Measurements from ENCODE around the gene DIP2A. TPM values are rescaled to one million over a fixed set of nuclear protein-coding genes. Genes with fewer than 3 reads are reported as not detected.

DIP2A gene
- total RNA-seq, 1 donor from 2014 or later = 30.5 TPM

DNA sequence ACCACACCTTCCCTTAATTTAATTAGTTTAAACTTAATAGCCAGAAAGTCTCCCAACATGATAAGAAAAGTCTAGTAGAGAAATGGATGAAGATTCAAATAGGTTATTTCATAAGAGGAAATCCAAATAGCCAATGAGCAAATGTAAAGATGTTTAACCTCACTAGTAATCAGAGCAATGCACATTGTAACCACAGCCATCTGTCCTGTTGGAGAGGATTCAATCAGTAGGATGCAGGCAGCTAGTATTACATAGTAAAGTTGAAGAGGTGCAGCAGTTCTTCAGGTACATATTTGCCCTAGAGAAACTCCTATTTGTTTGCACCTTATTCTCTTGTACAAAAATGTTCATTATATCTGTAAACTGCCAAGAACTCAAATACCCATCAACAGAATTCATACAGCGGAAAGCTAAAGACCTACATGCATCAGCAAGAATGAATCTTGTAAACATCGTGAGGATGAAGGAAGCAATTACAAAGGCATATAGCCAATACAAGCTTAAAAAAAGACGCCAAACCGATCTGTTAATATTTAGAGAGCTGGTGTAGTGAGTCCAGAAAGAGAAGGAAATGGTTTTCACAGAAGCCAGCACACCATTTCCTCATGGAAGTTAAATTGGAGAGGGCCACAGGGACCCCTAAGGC, 27.9 kb downstream of the DIP2A start:
- Mint-ChIP-seq H3K27me3 (no peaks in the 10 kb centered on the region), H3K4me3 (no peak overlapping the region), H3K27ac (no peak overlapping the region), H3K36me3 (ENCODE audit: low read depth) (peaks cover 10% of the 10 kb centered on the region), H3K4me1 (peaks cover 10% of the 10 kb centered on the region), H3K9me3 (no peaks in the 10 kb centered on the region)
- DNase-seq = no peak
- intact Hi-C loops (cut with micrococcal nuclease) = no loop called here

DNA sequence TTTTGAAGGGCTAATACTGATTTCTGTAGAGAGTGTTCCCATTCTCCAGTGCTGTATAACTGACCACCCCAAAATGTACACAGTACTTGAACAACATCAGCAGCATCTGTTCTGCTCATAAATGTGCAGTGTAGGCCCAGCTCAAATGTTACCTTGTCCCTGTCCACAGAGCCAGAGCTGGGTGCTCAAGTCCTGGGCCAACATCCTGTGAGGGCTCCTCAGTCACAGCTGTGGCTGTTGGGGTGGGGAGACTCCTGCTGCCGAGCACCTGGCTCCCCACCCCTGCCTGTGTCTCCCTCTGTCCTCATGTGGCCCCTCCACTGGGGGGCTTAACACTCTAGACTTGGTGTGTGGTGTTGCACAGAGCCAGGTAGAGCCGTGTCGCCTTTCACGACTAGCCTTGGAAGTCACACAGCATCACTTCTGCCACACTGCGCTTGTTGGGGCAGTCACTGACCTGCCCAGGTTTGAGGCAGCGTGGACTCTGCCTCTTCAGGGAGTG, 30.5 kb downstream of the DIP2A start:
- no peak for DNase-seq
- no peak overlapping the region for H3K4me3 Mint-ChIP-seq
- intact Hi-C loops (cut with micrococcal nuclease) = no loop called here
- H3K27me3 Mint-ChIP-seq = no peaks in the 10 kb centered on the region
- no peak overlapping the region for H3K27ac Mint-ChIP-seq
- no peaks in the 10 kb centered on the region for H3K9me3 Mint-ChIP-seq
- peaks cover 27% of the 10 kb centered on the region for H3K36me3 Mint-ChIP-seq (ENCODE audit: low read depth)
- H3K4me1 Mint-ChIP-seq = peaks cover 2% of the 10 kb centered on the region

DNA sequence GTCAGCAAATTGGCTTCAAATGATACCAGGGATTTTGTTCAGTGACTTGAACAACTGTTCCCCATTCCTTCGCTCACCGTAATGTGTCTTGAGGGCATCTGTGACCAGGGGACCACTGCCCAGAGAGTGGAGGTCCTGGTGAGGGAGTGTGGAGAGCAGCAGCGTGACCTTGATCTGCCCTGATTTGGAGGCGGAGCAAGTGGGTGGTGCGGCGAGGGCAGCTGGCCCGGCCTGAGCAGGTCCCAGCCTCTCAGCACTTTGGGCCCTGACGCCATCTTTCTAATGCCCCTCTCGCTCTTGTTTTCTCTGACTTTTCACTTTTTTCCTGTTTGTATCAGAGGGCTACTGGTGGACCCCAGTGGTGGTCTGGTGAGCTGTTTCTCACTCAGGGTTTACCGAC, 31.1 kb downstream of the DIP2A start:
- H3K27ac Mint-ChIP-seq = no peak overlapping the region
- intact Hi-C loops (cut with micrococcal nuclease) = no loop called here
- no peak for DNase-seq
- peaks cover 2% of the 10 kb centered on the region for H3K4me1 Mint-ChIP-seq
- H3K4me3 Mint-ChIP-seq = no peak overlapping the region
- peaks cover 29% of the 10 kb centered on the region for H3K36me3 Mint-ChIP-seq (ENCODE audit: low read depth)
- no peaks in the 10 kb centered on the region for H3K27me3 Mint-ChIP-seq
- H3K9me3 Mint-ChIP-seq = no peaks in the 10 kb centered on the region

DNA sequence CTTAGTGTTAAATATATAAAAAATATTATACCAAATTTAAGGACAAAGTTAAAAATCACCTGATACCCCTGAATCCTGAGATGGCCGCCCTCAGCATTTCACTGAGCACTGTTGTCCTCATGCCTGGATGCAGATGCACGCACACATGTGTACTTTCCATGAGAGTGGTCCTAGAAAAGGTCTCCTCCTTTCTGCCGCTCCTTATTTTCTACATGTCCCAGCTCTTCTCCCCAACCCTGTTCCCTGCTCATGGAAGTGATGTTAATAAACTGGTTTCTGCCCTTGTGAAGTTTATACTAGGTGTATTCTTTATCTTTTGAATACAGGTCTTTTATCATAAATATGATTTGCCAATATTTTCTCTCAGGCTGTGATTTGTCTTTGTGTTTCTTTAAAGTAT, 32.9 kb downstream of the DIP2A start:
- H3K27ac Mint-ChIP-seq = no peak overlapping the region
- H3K4me3 Mint-ChIP-seq = no peak overlapping the region
- no peaks in the 10 kb centered on the region for H3K27me3 Mint-ChIP-seq
- no peak for DNase-seq
- peaks cover 35% of the 10 kb centered on the region for H3K36me3 Mint-ChIP-seq (ENCODE audit: low read depth)
- no peaks in the 10 kb centered on the region for H3K9me3 Mint-ChIP-seq
- intact Hi-C loops (cut with micrococcal nuclease) = no loop called here
- H3K4me1 Mint-ChIP-seq = peaks cover 4% of the 10 kb centered on the region

DNA sequence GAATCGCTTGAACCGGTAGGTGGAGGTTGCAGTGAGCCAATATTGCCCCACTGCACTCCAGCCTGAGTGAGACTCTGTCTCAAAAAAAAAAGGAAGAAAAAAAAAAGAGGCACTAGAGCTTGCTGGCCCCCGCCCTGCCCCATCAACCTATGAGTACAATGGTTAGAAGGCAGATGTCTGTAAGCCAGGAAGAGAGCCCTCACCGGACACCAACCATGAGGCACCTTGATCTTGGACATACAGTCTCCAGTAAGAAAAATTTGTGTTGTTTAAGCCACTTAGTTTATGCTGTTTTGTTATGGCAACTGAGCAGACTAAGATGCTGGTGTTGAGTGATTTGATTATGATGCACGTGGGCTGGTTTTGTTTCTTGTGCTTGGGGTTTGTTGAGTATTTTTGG, 34.2 kb downstream of the DIP2A start:
- Mint-ChIP-seq H3K4me3 (no peak overlapping the region), H3K27ac (no peak overlapping the region), H3K27me3 (no peaks in the 10 kb centered on the region), H3K36me3 (ENCODE audit: low read depth) (peaks cover 37% of the 10 kb centered on the region), H3K4me1 (peaks cover 4% of the 10 kb centered on the region), H3K9me3 (no peaks in the 10 kb centered on the region)
- intact Hi-C loops (cut with micrococcal nuclease) = no loop called here
- no peak for DNase-seq

DNA sequence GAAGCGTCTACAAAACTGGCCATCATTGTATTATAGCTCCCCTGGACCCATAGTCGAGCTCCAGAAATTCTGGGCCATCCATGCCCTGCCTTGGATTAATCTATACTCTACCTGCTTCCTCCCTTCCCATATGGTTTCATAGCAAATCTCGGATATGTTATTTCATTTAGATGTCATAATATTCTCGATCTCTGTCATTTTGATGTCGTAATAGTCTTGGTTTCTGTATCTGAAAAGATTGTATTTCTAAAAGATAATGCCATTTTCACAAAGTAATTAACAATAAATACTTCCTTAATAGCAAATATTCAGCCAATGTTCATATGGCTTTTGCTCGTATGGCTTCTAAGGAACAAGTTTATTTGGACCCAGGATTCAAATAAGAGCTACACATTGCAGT, 35.1 kb downstream of the DIP2A start:
- no peak overlapping the region for H3K27ac Mint-ChIP-seq
- H3K4me3 Mint-ChIP-seq = no peak overlapping the region
- H3K27me3 Mint-ChIP-seq = no peaks in the 10 kb centered on the region
- intact Hi-C loops (cut with micrococcal nuclease) = no loop called here
- no peak for DNase-seq
- peaks cover 2% of the 10 kb centered on the region for H3K4me1 Mint-ChIP-seq
- no peaks in the 10 kb centered on the region for H3K9me3 Mint-ChIP-seq
- H3K36me3 Mint-ChIP-seq (ENCODE audit: low read depth) = peaks cover 40% of the 10 kb centered on the region

DNA sequence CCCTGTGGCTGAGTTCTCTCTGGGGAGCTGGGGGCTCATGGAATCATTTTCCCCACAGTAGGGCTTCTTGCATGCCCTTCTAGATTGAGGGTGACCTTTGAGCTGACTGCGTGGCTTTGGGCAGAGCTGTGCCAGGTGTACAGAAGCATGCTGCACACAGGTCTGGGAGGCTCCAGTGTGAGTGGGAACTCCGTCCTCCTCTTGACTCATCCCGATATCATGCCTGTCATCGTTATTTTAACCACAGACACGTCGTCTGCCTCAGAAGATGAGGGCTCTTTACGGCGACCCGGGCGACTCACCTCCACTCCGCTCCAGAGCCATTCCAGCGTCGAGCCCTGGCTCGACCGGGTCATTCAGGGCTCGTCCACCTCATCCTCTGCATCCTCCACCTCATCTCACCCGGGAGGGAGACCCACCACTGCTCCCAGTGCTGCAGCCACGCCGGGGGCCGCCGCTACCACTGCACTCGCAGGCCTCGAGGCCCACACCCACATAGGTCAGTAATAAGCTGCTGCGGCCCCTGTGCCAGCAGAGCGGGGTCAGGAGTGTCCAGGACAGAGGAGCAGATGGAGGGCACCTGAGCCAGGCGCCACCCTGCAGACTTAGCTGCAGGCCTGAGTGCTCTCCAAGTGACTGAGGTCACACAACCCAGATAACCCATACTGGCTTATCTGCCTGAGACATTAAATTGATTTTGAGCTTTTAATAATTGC, 39.8 kb downstream of the DIP2A start:
- H3K9me3 Mint-ChIP-seq = no peaks in the 10 kb centered on the region
- no peak for DNase-seq
- peaks cover 21% of the 10 kb centered on the region for H3K4me1 Mint-ChIP-seq
- peaks cover 42% of the 10 kb centered on the region for H3K36me3 Mint-ChIP-seq (ENCODE audit: low read depth)
- H3K4me3 Mint-ChIP-seq = no peak overlapping the region
- intact Hi-C loops (cut with micrococcal nuclease) = no loop called here
- no peak overlapping the region for H3K27ac Mint-ChIP-seq
- no peaks in the 10 kb centered on the region for H3K27me3 Mint-ChIP-seq

DNA sequence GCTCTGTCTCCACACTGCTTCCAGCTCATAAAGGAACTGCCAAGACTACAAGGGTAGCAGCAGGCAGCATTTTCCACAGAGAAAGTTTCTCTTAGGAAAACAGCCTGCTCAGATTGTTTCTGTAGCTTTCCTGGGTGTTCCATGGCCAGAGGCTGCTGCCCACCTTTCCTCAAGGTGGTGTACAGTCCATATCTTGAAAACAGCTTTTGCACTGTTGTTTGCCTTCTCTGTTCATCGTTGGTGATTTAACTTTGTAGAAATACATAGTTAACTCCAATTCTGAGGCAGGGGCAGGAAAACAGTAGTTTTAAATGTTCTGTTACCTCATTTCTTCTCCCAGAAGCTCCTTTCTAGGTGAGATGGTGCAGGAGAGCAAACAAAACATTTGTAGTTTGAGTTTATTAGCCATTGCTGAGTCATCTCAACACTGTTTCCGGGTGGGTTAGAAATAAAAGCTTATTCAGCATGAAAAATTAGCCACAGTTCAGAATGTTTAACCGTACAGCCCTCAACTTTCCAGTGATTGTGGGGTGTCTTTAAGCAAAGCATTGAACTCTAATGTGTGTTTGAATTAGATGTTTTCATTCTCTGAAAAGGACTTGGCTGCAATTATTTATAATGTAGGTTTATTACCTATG, 41.7 kb downstream of the DIP2A start:
- Mint-ChIP-seq H3K4me3 (no peak overlapping the region), H3K36me3 (ENCODE audit: low read depth) (peaks cover 39% of the 10 kb centered on the region), H3K4me1 (peaks cover 23% of the 10 kb centered on the region), H3K27me3 (no peaks in the 10 kb centered on the region), H3K27ac (peak overlapping the region; percentile 53), H3K9me3 (no peaks in the 10 kb centered on the region)
- no peak for DNase-seq
- intact Hi-C loops (cut with micrococcal nuclease) = no loop called here

DNA sequence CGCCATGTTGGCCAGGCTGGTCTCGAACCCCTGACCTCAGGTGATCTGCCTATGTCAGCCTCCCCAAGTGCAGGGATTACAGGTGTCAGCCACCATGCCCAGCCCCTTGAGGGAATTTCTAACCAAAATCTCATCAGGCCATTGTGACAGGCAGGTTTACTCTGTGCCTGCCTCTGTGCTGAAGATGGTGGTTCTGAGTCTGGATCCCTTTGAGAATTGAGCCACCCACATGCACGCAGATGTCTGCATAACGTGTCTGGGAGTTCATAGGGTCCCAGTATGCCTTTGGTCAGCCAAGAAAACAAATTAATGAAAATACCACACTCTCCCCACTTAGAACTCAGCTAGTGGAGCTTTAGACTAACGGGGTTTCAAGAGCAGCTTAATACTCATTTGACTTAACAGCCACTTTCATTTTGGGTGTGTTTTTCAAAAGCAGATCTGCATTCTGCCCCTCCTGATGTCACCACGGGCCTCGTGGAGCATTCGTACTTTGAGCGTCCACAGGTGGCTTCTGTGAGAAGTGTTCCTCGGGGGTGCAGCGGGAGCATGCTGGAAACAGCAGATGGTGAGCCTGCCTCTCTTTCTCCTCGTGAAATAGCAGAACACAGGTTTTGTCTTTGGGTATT, 45.3 kb downstream of the DIP2A start:
- intact Hi-C loops (cut with micrococcal nuclease) = no loop called here
- H3K27ac Mint-ChIP-seq = no peak overlapping the region
- H3K4me1 Mint-ChIP-seq = peaks cover 22% of the 10 kb centered on the region

DNA sequence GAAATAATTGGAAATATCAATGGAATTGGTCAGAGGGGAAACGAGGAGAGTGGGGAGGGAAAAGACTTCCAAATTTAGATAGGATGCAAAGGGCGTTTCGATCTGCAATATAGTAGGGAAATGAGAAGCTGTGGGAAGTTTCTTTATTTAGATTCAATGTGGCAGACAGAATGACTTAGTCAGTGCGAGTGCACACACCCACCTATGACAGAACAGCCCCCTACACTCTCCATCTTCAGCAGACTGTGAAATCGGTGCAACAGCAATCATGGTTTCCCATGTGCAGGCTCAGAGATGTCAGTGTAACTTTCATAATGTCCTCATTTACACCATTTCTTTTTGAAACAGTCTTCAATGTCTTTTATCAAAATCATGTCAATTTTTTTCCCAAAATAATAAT, 46.0 kb downstream of the DIP2A start:
- H3K4me1 Mint-ChIP-seq = peaks cover 20% of the 10 kb centered on the region
- peaks cover 32% of the 10 kb centered on the region for H3K36me3 Mint-ChIP-seq (ENCODE audit: low read depth)
- no peak overlapping the region for H3K4me3 Mint-ChIP-seq
- no peak for DNase-seq
- intact Hi-C loops (cut with micrococcal nuclease) = no loop called here
- H3K27ac Mint-ChIP-seq = no peak overlapping the region
- H3K9me3 Mint-ChIP-seq = no peaks in the 10 kb centered on the region
- H3K27me3 Mint-ChIP-seq = no peaks in the 10 kb centered on the region

More for the DNA sequence above, 45.3 kb downstream of the DIP2A start:
- Mint-ChIP-seq H3K4me3 (no peak overlapping the region), H3K36me3 (ENCODE audit: low read depth) (peaks cover 34% of the 10 kb centered on the region), H3K27me3 (no peaks in the 10 kb centered on the region), H3K9me3 (no peaks in the 10 kb centered on the region)
- DNase-seq = no peak

DNA sequence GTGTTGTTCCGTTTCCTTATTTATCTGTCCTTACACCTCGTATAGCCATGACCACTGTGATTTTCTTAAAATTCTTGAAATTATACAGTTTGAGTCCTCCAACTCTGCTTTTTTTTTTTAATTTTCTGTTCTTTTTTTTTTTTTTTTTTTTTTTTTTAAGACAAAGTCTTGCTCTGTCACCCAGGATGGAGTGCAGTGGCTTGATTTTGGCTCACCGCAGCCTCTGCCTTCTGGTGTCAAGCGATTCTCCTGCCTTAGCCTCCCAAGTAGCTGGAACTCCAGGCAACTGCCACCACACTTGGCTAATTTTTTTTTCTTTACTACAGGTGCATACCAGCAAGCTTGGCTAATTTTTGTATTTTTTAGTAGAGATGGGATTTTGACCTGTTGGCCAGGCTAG, 48.9 kb downstream of the DIP2A start:
- H3K4me1 Mint-ChIP-seq = peaks cover 6% of the 10 kb centered on the region
- no peak for DNase-seq
- no peaks in the 10 kb centered on the region for H3K27me3 Mint-ChIP-seq
- H3K36me3 Mint-ChIP-seq (ENCODE audit: low read depth) = peaks cover 43% of the 10 kb centered on the region
- intact Hi-C loops (cut with micrococcal nuclease) = no loop called here
- no peak overlapping the region for H3K27ac Mint-ChIP-seq
- no peak overlapping the region for H3K4me3 Mint-ChIP-seq
- H3K9me3 Mint-ChIP-seq = no peaks in the 10 kb centered on the region

DNA sequence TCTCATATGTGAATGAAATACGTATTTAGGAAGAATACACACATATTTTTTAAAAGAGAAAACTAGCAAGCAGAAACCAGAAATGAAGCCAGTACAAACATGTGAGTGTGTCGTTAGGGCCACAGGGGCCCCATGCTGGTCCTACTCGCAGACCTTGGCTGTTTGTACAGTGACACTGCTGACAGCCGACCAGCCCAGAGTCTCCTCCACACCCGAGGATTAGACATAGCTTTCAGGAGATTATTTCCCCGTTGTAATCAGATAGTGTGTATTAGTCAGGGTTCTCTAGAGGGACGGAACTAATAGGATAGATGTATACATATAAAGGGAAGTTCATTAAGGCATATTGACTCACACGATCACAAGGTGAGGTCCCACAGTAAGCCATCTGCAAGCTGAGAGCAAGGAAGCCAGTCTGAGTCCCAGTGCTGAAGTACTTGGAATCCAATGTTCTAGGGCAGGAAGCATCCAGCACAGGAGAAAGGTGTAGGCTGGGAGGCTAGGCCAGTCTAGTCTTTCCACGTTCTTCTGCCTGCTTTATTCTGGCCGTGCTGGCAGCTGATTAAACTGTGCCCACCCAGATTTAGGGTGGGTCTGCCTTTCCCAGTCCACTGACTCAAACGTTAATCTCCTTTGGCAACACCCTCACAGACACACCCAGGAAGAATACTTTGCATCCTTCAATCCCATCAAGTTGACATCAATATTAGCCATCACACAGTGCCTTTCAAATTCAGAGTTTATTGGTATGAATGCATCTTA, 51.2 kb downstream of the DIP2A start:
- no peaks in the 10 kb centered on the region for H3K27me3 Mint-ChIP-seq
- peaks cover 1% of the 10 kb centered on the region for H3K4me1 Mint-ChIP-seq
- DNase-seq = no peak
- H3K36me3 Mint-ChIP-seq (ENCODE audit: low read depth) = peaks cover 39% of the 10 kb centered on the region
- intact Hi-C loops (cut with micrococcal nuclease) = no loop called here
- H3K4me3 Mint-ChIP-seq = no peak overlapping the region
- no peak overlapping the region for H3K27ac Mint-ChIP-seq
- no peaks in the 10 kb centered on the region for H3K9me3 Mint-ChIP-seq

DNA sequence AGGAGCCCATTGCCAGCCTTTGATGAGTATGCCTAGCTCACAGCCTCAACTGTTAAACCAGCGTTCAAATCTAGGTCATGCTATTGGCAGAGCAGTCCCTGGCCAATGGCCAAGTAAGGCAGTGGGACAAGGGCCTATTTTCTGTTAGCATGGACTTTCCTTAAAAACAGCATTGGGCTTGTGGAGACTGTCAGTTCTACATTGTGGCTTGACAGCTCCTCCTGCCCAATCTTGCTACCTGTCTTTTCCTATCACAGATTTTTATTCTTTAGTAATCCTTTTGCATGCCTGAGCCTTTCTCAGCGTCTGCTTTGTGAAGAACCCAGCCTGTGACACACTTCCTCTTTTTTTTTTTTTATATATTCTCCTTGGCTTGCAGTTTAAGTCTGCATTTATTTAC, 56.4 kb downstream of the DIP2A start:
- intact Hi-C loops (cut with micrococcal nuclease) = no loop called here
- H3K36me3 Mint-ChIP-seq (ENCODE audit: low read depth) = peaks cover 35% of the 10 kb centered on the region
- peaks cover 3% of the 10 kb centered on the region for H3K4me1 Mint-ChIP-seq
- no peaks in the 10 kb centered on the region for H3K9me3 Mint-ChIP-seq
- H3K27me3 Mint-ChIP-seq = no peaks in the 10 kb centered on the region
- H3K27ac Mint-ChIP-seq = no peak overlapping the region
- H3K4me3 Mint-ChIP-seq = no peak overlapping the region
- no peak for DNase-seq

Data from activated CD4-positive, alpha-beta T cell treated with anti-CD3 and anti-CD28 coated beads, Interleukin-2, amount 10 ng/mL, durations not matched to agents 24 days and 14 days (primary cell).